ENCODE measurements around the gene ARHGAP40. TPM values are rescaled to one million over a fixed set of nuclear protein-coding genes. Genes with fewer than 3 reads are reported as not detected.

ARHGAP40 gene
- total and polyA plus RNA-seq, 2 of the 13 experiments (the other 11 are each of a cell fraction or from before 2014, with no cell fraction given) = 0.75 to 2.1 TPM

- TF ChIP-seq FOXP4 (CRISPR knock-in tag; IDR thresholded peaks at IDR 0.05) (no peak), PPARG (CRISPR knock-in tag; conservative IDR thresholded peaks at IDR 0.05) (no peak), JUNB (CRISPR knock-in tag; IDR thresholded peaks at IDR 0.05; ENCODE audit: borderline replicate concordance) (no peak), ZNF256 (CRISPR knock-in tag; conservative IDR thresholded peaks at IDR 0.05) (no peak), MTF1 (CRISPR knock-in tag; IDR thresholded peaks at IDR 0.05) (no peak), MAFG (CRISPR knock-in tag; IDR thresholded peaks at IDR 0.05) (0 out of 2 replicates have a peak, but pooled peaks have one; percentile 20), ZNF232 (CRISPR knock-in tag; IDR thresholded peaks at IDR 0.05; ENCODE audit: borderline replicate concordance) (no peak), TAF15 (IDR thresholded peaks at IDR 0.05; ENCODE audit: low read depth, low read length, poor library complexity, severe bottlenecking) (no peak), CBFB (CRISPR knock-in tag; IDR thresholded peaks at IDR 0.05) (no peak), TEF (CRISPR knock-in tag; IDR thresholded peaks at IDR 0.05) (no peak), ZNF230 (CRISPR knock-in tag; IDR thresholded peaks at IDR 0.05) (no peak), ZNF768 (CRISPR knock-in tag; IDR thresholded peaks at IDR 0.05) (peak; percentile 96), CAMTA2 (CRISPR knock-in tag; IDR thresholded peaks at IDR 0.05; ENCODE audit: borderline replicate concordance) (no peak), NFKB2 (CRISPR knock-in tag; IDR thresholded peaks at IDR 0.05; ENCODE audit: borderline replicate concordance) (no peak), ATRX (CRISPR knock-in tag; IDR thresholded peaks at IDR 0.05; ENCODE audit: borderline replicate concordance) (no peak), ZSCAN29 (CRISPR knock-in tag; conservative IDR thresholded peaks at IDR 0.05) (no peak), NFE2L2 (IDR thresholded peaks at IDR 0.05; ENCODE audit: low read length) (no peak), ZFX (CRISPR knock-in tag; IDR thresholded peaks at IDR 0.05; ENCODE audit: low read depth) (peak; percentile 68; the same call in 1 of the 2 replicates), ZNF619 (CRISPR knock-in tag; IDR thresholded peaks at IDR 0.05) (no peak), AKNA (CRISPR knock-in tag; IDR thresholded peaks at IDR 0.05; ENCODE audit: borderline replicate concordance) (no peak), HNRNPLL (IDR thresholded peaks at IDR 0.05; ENCODE audit: low read depth, low read length, poor library complexity, severe bottlenecking) (peak; percentile 32), KDM1A (CRISPR knock-in tag; IDR thresholded peaks at IDR 0.05) (0 out of 2 replicates have a peak, but pooled peaks have one; percentile 34), TFDP2 (CRISPR knock-in tag; IDR thresholded peaks at IDR 0.05) (no peak), ZBTB7A (CRISPR knock-in tag; IDR thresholded peaks at IDR 0.05) (no peak)
Measured at GRCh38 chr20:38599410-38599882, 2.2 kb upstream of the ARHGAP40 start (continued).
